Stimulated activated CD8-positive, alpha-beta memory T cell treated with anti-CD3 and anti-CD28 coated beads, Interleukin-12 subunit alpha, Interleukin-12 subunit beta, amount 100 ng/mL, for 24 hours (primary cell): ENCODE data around the gene GJA5.

Source experiments
- DNase-seq: peaks from one replicate; pipeline ENCODE4 v3.0.0-alpha.2; 2020; ENCODE audit errors: extremely low read depth

Gene GJA5

GRCh38 chr1:147729315-147729714, 31.1 kb downstream of the GJA5 start:
- no peak for DNase-seq

DNA sequence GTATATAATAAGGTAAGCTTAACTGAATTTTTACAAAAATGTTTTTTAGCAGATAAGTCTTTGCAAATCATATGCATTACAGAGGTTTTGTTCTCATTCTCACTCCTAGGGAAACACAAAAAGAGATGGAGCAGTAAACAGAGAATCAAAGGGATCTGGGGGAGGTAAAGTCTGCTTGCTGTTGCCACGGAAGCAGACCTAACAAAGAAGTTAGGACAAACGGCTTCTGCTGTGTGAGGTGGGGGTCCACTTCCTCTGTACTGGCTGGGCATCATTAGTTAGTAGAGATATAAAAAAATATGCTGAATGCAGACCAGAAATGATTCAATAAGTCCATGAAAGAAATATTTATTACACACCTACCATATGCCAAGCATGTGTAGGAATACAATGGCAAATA, 34.2 kb downstream of the GJA5 start:
- no peak for DNase-seq

DNA sequence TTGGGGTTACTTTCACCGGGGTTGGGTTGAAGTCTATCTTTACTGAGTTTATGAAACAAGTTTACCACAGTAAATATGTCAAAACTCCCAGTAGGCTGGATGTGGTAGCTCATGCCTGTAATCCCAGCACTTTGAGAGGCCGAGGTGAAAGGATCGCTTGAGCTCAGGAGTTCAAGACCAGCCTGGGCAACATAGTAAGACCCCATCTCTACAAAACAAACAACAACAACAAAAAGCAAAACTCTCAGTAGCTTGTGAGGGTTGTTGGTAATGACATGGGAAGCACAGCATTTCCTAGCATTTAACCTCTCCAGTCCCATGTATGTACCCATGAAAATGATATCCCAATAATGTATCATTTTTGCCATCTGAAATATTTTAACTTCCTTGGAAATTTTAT, 34.7 kb downstream of the GJA5 start:
- no peak for DNase-seq

DNA sequence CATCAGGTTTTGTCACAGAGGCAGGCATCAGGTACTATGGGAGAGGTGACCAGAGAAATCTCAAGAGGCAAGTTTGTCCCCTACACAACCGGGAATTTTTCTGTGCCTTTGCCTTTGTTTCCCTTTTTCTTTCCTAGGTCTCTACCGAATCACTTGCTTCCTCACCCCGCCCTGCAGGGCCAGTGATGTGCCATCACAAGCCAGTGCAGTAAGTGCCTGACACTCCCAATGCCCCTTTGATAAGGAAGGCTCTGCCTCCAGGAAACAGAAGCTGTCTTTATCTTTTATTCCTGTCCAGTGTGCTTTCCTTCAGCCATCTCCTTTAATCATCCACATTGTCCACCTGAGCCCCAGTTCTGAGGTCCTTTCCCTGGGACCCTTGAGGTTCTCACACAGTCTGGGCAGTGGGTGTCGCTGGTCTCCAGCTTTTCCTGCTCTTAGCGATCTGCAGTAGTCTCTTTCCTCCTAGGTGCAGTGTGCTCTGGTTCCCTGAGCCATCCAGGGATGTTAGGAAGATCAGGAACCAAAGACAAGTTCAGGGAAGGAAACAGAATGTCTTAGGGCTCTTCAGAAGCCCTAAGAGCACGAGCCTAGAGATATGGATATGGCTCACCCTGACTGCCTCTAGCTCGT, 36.6 kb downstream of the GJA5 start:
- DNase-seq: no peak

DNA sequence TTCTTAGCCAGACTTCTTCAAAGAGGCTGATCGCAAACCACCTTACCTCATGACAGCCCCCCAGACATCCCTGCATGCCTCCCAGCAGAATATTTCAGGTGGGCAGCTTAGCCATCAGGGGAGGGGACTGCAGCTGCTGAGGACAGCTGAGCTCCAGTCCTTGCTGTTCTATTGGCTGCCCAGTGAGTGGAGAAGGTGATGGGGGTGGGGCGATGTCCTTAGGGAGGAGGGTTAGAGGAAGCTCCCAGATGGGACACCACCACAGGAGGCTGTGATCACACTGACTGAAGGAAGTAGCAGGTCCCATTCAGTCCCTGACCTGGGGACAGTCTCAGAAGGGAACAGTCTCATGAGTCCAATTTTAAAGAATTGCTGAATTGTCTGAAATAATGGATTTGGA, 38.3 kb downstream of the GJA5 start:
- DNase-seq: no peak

GRCh38 chr1:147721716-147722115, 38.7 kb downstream of the GJA5 start:
- no peak for DNase-seq

DNA sequence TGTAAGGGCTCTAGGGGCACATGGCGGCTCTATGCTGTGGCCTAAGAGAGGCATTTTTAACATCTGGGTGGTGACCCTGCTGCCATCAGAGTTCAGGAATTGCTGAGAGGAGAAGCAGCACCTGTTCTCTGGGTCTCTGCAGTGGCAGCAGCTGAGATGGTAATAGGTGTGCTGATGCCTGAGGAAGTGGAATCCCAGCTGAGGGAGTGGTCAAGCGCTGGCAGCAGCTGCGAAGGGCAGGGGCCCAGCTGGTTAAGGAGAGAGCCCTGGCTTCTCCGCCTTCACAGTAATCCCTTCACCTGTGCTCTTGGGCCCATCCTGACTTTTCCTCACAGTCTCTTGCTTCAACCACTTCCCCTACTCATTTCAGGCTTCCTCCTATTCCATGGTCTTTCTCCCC, 39.8 kb downstream of the GJA5 start:
- no peak for DNase-seq

DNA sequence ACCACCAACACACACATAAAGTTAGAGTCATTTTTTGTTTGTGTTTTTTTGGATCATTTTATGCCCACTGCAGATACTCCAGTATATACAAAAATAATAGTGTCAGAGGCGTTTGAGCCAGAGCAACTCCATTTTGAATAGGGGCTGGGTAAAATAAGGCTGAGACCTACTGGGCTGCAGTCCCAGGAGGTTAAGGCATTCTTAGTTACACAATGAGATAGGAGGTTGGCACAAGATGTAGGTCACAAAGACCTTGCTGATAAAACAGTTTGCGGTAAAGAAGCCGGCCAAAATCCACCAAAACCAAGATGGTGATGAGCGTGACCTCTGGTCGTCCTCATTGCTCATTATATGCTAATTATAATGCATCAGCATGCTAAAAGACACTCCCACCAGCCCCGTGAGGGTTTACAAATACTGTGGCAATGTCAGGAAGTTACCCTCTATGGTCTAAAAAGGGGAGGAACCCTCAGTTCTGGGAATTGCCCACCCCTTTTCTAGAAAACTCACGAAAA, 40.6 kb downstream of the GJA5 start:
- DNase-seq: no peak

- DNase-seq: no peak
Measured at GRCh38 chr1:147719029-147719698, 41.2 kb downstream of the GJA5 start.

- DNase-seq: no peak
Measured at GRCh38 chr1:147717706-147718097, 42.7 kb downstream of the GJA5 start.

DNA sequence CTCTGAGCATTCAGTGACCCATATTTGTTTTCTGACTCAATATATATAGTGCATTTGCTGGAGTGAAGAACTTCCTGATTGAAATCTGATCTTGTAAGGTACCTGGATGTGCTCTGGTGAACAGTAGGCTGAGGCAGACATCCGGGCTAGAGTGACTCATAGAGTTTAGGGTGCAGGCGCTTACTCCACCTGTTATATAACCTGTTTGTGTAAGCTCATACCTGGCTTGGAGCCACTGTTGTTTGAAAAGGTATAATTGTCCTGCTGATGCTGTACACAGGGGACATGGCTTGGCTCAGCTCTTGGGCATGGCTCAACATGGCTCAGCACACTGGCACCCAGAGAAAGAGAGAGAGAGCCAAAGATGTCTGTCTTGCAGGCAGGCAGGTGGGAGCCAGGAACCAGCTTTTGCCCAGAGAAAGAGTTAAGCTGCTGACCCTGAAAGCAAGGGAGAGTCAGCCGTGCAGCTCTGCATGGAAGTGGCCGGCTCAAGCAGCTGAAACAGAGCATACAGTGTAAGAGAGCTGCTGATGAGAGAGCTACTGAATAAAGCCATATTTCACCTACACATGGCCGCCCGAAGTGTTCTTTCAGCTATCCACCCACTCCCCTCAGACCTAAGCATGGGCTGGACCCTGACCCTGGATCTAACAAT, 43.2 kb downstream of the GJA5 start:
- no peak for DNase-seq

DNA sequence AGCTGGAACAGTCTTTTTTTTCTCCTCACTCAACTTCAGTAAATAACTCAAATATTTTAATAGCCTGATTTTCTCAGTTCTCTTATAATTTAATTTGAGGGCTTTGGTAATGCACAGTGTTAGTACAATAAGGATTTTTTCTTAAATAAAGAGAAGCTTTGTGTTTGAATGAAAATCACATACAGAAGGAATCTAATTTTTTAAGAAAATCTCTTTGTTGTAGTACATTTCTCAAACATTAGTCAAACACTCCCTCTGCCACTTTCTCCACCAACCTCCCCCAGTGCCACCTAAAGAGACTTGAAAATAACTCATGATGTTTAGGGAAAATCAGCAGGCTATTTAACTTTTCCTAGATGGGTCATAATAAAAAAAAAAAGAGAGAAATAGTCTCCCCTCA, 47.8 kb downstream of the GJA5 start:
- no peak for DNase-seq
